ENCODE results near the gene TMED9. TPM values are rescaled to one million over a fixed set of nuclear protein-coding genes. Genes with fewer than 3 reads are reported as not detected.

The TMED9 gene
- total and polyA plus RNA-seq, 9 of the 15 experiments (the other 6 are each of a cell fraction or from before 2014, with no cell fraction given) = 43.7 to 301 (median 90.0) TPM

DNA sequence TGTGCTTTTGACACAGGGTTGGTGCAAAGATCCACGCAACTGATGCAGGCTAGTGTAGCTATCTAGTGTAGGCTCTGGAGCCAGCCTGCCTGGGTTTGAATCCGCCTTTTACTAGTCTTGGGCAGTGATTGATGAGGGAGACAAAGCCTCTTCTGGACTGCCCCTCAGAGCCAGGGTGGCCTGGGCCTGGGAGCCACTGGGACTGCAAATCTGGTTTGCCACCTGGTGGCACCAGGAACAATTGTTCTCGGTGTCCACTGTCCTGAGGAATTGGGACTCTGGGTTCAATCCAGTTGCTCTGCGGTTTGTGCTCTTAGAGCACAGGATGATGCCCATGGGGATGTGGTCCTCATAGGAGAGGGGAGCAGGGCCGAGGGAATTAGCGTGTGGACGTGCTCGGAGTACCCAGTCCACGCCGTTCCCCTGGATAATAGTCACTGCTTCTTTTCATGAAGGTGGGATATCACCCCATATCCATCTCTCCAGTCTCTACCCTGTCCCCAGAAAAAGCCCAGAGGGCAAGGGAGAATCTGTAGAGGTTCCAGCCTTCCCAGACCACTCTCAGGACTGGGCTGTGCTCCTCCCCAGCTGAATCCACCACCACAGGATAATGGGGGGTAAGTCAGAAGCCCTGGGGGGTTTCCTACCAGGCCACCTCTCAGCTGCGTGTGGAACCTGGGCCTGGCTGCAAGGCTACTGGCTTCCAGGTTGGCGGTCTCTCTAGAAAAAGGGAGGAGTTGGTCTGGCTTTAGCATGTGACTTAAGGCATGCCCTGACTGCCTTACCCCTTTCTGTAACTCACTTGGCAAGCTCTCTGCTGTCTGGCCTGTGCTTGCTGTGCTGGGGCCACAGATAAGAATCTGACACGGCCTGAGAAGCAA lies 9.8 kb downstream of the TMED9 start:
- FAIRE-seq = no peak
- H3K4me3 ChIP-seq = no peak overlapping the region
- BruUV-seq (replicated peaks) = no TSS peak
- no peak overlapping the region for H3K4me2 ChIP-seq (ENCODE audit: insufficient read depth, low read length)
- H3K9ac ChIP-seq (ENCODE audit: insufficient read depth in 1 of 2, low read depth in 2 of 2, low read length in 2 of 2) = peak overlapping the region in 1 of 2 experiments; percentile 66; a peak in 2 of 4 replicates
- TF ChIP-seq ADNP (tag; IDR thresholded peaks at IDR 0.05) (no peak), ZNF197 (CRISPR knock-in tag; IDR thresholded peaks at IDR 0.05; ENCODE audit: low read depth) (no peak), RAD21 (CRISPR knock-in tag; conservative IDR thresholded peaks at IDR 0.05 in 1 of 2, IDR thresholded peaks at IDR 0.05 in 1 of 2) (peak in 1 of 2 experiments; percentile 13; a peak in 1 of 4 replicates), CBX2 (IDR thresholded peaks at IDR 0.05; ENCODE audit: insufficient read depth, low read length, poor library complexity, severe bottlenecking) (no peak)
- TF ChIP-seq, protein P1, sequence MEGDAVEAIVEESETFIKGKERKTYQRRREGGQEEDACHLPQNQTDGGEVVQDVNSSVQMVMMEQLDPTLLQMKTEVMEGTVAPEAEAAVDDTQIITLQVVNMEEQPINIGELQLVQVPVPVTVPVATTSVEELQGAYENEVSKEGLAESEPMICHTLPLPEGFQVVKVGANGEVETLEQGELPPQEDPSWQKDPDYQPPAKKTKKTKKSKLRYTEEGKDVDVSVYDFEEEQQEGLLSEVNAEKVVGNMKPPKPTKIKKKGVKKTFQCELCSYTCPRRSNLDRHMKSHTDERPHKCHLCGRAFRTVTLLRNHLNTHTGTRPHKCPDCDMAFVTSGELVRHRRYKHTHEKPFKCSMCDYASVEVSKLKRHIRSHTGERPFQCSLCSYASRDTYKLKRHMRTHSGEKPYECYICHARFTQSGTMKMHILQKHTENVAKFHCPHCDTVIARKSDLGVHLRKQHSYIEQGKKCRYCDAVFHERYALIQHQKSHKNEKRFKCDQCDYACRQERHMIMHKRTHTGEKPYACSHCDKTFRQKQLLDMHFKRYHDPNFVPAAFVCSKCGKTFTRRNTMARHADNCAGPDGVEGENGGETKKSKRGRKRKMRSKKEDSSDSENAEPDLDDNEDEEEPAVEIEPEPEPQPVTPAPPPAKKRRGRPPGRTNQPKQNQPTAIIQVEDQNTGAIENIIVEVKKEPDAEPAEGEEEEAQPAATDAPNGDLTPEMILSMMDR (IDR thresholded peaks at IDR 0.05 in 2 of 3, conservative IDR thresholded peaks at IDR 0.05 in 1 of 3; ENCODE audit: insufficient read depth in 2 of 3, low read depth in 1 of 3, low read length in 3 of 3) = peak in 2 of 3 experiments; percentile 13 to 32; a peak in 2 of 6 replicates
- TF ChIP-seq, protein P2, sequence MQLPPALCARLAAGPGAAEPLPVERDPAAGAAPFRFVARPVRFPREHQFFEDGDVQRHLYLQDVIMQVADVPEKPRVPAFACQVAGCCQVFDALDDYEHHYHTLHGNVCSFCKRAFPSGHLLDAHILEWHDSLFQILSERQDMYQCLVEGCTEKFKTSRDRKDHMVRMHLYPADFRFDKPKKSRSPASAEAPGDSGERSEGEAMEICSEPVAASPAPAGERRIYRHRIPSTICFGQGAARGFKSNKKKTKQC (CRISPR knock-in tag; IDR thresholded peaks at IDR 0.05) = no peak
- TF ChIP-seq, protein P3, sequence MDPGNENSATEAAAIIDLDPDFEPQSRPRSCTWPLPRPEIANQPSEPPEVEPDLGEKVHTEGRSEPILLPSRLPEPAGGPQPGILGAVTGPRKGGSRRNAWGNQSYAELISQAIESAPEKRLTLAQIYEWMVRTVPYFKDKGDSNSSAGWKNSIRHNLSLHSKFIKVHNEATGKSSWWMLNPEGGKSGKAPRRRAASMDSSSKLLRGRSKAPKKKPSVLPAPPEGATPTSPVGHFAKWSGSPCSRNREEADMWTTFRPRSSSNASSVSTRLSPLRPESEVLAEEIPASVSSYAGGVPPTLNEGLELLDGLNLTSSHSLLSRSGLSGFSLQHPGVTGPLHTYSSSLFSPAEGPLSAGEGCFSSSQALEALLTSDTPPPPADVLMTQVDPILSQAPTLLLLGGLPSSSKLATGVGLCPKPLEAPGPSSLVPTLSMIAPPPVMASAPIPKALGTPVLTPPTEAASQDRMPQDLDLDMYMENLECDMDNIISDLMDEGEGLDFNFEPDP (CRISPR knock-in tag; IDR thresholded peaks at IDR 0.05) = no peak
- no peaks in the 10 kb centered on the region for H3K27me3 ChIP-seq (ENCODE audit: control insufficient read depth in 2 of 2, insufficient read depth in 2 of 2, low read length in 2 of 2)
- H2AFZ ChIP-seq (ENCODE audit: low read depth, low read length) = no peak overlapping the region
- H3K9me1 ChIP-seq (ENCODE audit: control insufficient read depth, insufficient read depth, low read length) = no peaks in the 10 kb centered on the region
- H3K27ac ChIP-seq (ENCODE audit: extremely low read depth, low read depth, low read length) = no peak overlapping the region
- DNase-seq (ENCODE audit: extremely low read depth in 1 of 4, low spot score in 3 of 4) = no peak
- no peaks in the 10 kb centered on the region for H4K20me1 ChIP-seq (replicated peaks; ENCODE audit: control insufficient read depth, insufficient read depth, low read length)
- no peak for ATAC-seq
- H3K79me2 ChIP-seq (ENCODE audit: control insufficient read depth, insufficient read depth, low read length) = peaks cover 14% of the 10 kb centered on the region; the same call in 2 of the 3 replicates
- ChIA-PET POLR2A (interaction anchor here (0.7 to 1.6 kb wide), 3 partner anchors 9 to 144 kb away, joined by 3 to 8 read pairs (median 3); partner anchors contain the start of gene TMED9), CTCF (ENCODE audit: low intra/inter-chr PET ratio) (no interaction called here)
- H3K4me1 ChIP-seq (replicated peaks in 1 of 2; ENCODE audit: control insufficient read depth in 2 of 2, insufficient read depth in 2 of 2, low read length in 2 of 2) = peaks cover 13 to 30% of the 10 kb centered on the region in 2 experiments; a peak in 4 of 5 replicates
- peaks cover under 1% of the 10 kb centered on the region; the same call in 2 of the 3 replicates for H3K36me3 ChIP-seq (ENCODE audit: control insufficient read depth, insufficient read depth, low read length)
- in situ Hi-C loops (cut with MboI) (loop anchor here (25.0 kb wide), 1 partner anchor 460 kb away; no protein-coding TSS in a partner anchor), intact Hi-C loops (cut with micrococcal nuclease) (loop anchor here (1.0 to 5.0 kb wide), 2 partner anchors 41 to 470 kb away; no protein-coding TSS in a partner anchor)
- no peaks in the 10 kb centered on the region for H3K9me3 ChIP-seq (replicated peaks; ENCODE audit: control insufficient read depth, insufficient read depth, low read depth, low read length)
- 81% methylated on average over 13 of the region's 13 CpGs for WGBS (ENCODE audit: insufficient coverage, low coverage, missing lambda C conversion rate)

All from K562 (cell line).